Glomerular visceral epithelial cell (primary cell): ENCODE results near the gene FADD.
A peak's percentile ranks its signal among the peaks of the same experiment; 100 is the strongest.

Source experiments
- DNase-seq: peaks from one replicate; pipeline ENCODE4 v3.0.0-alpha.2; 2016; ENCODE audit errors: extremely low spot score

The FADD gene

GRCh38 chr11:70202920-70203750 lies at the start of gene FADD:
Gene FADD, plus strand, starts transcription at chr11:70203296. Its CDS starts 164 bp downstream, at chr11:70203460.
- DNase-seq = peak; percentile 92

DNA sequence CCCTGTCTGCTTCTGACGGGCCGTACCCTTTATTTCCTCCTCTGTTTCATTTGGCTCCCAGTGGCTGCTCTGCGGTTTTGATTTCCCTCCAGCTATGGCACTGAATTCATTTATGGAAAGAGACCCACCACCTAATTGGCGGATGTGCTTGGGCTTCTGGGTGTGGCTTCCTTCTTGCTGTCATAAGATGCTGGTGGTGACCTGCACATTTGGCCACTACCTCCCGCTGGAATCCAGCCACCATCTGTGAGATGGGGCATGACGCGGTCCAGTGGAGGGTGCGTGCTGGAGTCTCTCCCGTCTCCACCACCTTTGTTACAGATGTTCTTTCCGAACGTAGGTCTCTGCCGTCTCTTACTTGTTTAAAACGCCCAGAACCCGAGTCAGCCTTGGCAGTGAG lies 47.7 kb upstream of the FADD start:
- DNase-seq = no peak

DNA sequence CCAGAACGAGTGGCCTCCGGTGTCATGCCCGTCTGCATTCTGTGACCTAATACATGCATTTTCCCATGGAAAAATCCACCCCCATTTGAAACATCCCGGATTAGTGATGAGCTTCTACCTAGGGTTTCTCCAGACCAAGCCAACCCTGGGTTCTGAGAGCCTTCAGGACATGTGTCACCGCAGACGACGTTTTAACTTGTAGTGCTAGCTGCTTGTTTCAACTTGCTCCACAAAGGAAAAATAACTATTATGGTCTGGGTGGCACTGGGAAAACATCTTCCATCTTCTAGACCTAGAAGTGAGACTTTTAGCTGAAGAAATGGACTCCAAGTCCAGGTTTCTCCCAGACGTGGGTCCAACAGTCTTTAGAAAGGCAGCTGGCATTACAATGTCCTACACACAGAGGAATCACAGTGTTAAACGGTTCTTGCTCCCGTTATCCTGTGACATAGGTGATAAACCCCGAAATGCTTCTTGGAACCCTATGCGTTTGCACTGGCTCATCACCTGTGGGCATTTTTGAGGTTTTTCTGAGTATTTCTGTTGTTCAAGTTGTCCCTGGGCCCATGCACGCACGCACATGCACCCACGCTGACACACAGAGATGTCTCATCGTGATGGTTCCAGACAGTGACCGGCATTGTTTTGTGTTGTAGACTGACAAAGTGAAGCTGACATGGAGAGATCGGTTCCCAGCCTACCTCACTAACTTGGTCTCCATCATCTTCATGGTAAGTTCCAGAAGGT lies 46.6 kb upstream of the FADD start:
- no peak for DNase-seq

DNA sequence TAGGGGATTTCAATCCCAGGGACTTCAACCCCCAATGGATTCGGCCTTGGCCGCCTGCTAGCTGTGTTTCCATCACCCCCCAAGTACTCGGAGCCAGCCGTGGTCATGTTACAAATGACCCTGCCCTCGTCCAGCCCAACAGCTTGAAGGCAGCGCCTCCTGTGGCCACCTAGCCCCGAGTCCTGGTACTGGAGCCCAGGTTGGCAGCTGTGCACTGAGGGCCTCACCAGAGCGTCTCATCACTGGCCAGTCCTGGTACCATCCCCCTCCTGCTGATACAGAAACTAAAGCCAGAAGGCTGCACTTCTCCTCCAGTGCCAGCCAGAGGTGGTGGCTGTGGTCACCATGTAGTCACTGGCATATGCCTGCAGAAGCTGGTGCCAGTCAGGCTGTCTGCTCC lies 44.9 kb upstream of the FADD start:
- peak; percentile 30 for DNase-seq

- DNase-seq = no peak
Measured at GRCh38 chr11:70158757-70159389, 44.2 kb upstream of the FADD start.

DNA sequence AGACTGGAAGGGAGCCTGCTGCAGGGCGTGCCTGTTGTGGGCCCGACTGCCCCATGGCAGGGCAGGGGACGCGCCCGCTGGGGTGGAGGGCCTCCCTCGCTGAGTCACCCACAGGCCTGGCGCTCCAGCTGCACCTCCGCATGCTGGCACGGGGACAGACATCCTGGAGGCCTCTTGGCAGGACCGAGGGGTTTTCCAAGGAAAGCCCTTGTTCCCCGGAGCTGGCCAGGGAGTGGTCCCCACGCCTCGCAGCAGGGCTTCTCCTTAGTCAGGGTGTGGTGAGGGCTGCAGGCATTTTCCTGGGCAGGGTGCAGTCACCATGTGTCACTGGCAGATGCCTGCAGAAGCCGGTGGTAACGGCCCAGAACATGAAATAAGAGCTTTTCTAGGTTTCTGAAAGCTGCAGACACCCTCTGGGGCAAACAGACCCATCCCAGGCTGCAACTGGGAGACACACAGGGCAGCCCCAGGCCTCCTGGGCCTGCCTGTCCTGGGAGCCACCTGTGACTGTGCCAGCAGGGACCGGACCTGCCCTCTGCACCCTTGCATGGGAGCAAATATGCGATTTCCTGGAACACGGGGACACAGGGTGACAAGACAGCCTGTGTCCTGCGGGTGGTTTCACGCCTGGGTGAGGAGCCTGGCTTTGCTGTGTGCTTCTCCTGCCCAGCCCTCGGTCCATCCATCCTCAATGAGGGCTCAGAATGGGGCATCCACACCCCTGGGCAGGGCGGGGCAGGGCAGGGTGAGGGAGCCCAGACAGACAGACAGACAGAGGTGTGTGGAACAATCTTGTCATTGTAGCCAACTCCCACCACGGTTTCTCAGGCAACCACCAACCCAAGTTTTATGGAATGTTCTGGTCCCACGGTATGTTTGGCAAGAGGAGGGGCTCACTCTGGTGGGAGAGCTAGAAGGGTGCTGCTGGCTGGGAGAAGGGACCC lies 43.2 kb upstream of the FADD start:
- DNase-seq = peak; percentile 43

DNA sequence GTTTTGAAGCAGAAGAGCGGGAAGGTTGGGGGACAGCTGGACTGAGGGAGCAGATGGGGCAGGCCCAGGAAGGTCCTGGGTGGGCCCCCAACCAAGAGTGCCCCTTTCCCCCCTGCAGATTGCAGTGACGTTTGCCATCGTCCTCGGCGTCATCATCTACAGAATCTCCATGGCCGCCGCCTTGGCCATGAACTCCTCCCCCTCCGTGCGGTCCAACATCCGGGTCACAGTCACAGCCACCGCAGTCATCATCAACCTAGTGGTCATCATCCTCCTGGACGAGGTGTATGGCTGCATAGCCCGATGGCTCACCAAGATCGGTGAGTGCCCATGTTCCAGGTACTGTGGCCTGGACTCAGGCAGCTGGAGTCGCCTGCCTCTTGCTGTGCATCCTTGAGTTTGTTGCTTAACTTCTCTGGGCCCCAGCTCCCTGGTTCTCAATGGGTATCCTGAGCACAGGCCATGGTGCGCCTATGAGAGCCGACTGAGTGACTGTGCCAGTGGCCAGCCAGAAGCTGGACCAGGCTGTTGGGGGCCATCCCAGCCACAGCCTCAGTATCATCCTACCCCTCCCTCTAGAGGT lies 42.0 kb upstream of the FADD start:
- no peak for DNase-seq

DNA sequence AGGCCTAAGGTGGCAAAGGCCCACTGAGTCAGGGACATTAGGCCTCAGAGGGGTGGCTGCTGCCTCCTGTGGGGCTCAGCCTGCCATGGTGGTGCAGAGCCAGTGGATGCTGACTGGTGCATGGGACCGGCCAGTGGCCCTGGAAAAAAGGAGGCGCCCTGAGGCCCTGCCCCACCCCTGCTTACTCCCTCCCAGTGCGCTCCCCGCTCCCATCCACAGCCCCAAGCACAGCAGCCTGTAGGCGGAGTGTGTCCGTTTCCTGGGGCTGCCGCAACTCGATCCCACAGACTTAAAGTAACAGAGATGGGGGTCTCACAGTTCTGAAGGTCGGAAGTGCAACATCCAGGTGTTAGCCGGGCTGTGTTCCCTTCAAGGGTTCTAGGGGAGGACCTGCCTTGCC lies 38.4 kb upstream of the FADD start:
- DNase-seq = no peak

DNA sequence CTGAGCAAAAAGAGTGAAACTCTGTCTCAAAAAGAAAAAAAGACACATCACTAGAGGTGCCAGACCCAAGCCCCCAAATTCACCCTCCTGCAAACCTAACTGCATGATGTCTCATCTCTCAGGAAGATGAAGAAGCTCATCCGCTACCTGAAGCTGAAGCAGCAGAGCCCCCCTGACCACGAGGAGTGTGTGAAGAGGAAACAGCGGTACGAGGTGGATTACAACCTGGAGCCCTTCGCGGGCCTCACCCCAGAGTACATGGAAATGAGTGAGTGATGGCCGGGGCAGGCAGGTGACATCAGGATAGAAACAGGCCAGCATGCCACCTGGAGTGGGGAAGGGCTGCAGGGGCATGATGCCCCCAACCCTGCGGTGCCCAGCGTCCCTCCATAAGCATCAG lies 36.0 kb upstream of the FADD start:
- no peak for DNase-seq

DNA sequence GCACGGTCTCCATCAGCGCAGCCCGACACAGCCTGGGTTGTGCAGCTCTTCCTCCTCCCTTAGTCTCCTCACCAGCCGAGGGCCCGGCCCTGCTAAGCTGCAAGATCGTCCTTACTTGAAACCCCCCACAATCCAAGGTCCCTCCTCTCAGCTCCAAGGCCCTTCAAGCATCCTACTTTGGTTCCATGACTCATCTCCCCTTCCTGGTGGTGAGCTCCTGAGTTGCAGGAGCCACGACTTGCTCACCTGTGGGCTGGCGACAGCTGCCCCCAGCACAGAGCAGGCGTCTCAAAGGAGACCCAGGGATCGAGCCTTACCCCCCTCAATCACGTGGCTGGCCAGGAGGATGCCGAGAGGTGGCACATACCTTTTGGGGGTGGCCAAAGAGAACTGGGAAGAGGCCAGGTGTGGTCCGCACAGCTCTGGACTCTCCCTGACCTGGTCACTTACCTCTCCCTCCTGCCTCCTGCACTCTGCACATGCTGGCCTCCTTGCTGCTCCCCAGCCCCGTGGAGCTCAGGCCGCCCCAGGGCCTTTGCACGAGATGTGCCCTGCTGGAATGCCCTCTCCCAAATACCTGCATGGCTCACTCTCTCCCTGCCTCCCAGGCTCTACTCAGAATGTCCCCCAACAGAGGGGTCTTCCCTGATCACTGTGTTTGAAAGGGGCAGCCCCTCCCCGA lies 35.2 kb upstream of the FADD start:
- DNase-seq = no peak

DNA sequence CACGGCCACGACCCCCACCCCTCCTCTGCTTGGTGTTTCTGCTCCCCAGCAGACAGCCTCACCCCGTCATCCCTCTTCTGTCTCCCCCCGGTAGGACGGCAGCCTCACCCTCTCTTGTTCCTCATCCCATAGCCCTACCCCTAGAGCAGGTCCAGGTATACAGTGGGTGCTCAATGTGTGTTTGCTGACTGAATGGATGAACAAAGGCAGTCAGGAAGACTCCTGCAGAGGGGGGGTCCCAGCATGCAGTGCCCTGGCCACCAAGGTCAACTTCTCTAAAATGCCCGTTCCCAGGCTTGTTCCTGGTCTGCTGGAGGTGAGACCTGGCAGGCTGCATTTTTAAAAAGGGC lies 34.7 kb upstream of the FADD start:
- no peak for DNase-seq

DNA sequence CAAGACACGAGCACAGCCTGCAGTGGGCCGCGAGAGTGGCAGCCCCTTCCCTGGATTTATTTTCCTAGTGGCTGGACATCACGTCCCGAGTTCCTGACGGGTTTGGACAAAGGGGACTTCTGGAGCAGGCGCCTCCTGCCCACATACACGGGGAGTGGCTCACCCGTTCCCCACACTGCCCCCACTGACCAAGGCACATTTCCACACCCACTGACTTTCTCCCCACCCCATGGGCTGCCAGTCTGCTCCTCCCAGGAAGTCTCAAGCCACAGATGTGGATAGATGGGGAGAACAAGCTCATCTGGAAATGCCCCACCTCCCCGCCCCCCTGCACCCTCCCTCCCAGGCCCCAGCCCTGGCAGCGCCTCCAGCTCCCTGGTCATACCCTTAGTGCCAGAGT lies 34.0 kb upstream of the FADD start:
- DNase-seq = no peak

GRCh38 chr11:70169632-70170031 lies 33.5 kb upstream of the FADD start:
- no peak for DNase-seq

- DNase-seq = no peak
Measured at GRCh38 chr11:70170596-70171210, 32.4 kb upstream of the FADD start.

- no peak for DNase-seq
Measured at GRCh38 chr11:70173018-70173417, 30.1 kb upstream of the FADD start.

- DNase-seq = no peak
Measured at GRCh38 chr11:70174547-70175235, 28.4 kb upstream of the FADD start.

DNA sequence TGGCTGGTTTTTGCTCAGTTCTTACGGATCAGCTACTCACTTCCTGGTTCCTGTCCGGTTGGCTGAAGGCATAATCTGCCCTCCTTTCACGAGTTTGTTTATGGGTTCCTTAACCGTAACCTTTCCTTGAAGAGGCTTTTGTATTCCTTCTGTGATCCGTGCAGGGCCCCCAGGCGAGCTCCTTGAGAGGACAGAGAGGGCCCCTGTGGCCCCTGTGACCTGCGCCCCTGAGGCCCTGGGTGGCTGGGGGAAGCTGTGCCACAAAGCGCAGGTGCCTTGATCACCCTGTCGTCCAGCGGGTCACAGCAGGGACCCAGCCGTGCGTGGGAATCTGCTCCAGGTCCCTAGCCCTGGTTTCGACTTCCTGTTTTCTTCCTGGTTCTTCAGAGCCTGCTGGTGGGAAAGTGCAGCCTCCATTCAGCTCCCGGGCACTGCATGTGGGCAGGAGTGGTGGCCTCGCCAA lies 27.8 kb upstream of the FADD start:
- no peak for DNase-seq

DNA sequence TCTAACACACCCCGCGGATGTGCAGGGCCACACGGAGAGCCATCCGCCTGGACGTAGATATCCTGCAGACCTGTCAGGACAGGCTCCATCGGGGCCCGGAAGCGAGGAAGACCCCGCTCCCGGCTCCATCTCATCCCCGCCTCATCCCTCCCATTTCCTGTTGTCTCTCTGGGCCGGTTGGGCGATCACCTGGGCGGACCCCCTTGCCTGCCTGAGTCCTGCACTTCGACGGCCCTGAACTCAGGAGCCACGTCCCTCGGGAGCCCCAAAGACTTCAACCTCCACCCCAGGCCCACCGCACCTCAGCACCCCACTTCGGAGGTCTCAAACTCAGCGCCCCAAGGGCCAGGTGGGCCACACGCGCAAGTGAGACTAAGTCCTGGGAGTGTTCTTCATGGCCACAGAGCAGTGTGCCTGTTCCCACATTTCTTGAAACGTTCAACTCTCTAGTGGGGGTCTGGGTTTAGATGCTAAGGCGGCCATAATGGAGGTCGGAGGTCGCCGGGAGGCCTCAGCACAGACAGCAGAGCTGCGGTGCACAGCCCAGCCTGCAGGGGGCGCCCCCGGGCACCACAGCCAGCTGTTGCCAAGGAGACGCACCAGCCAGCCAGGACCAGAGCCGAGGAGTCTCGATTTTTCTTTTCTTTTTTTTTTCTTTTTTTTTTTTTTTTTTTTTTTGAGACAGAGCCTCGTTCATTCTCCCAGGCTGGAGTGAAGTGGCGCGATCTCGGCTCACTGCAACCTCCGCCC lies 26.0 kb upstream of the FADD start:
- peak; percentile 15 for DNase-seq

GRCh38 chr11:70180906-70181305 lies 22.2 kb upstream of the FADD start:
- DNase-seq = no peak
